MM.1S (cell line): Measurements from ENCODE around the gene EMC1.

ENCODE experiments used
- CTCF ChIP-seq: fragments of 300-600 bp; sonication (generic); IDR thresholded peaks from 2 replicates; pipeline ENCODE4 v1.5.1; 2016; ENCODE audit warnings: antibody characterized with exemption, low read length, mixed read lengths
- EZH2 ChIP-seq: fragments of 300-600 bp; sonication (generic); optimal IDR thresholded peaks from 2 replicates; pipeline ENCODE3; 2017; ENCODE audit warnings: low read depth, mild to moderate bottlenecking, antibody characterized with exemption, low read length, mixed read lengths
- EZH2phosphoT487 ChIP-seq: fragments of 300-600 bp; sonication (generic); IDR thresholded peaks from 2 replicates; pipeline ENCODE4 v1.6.1; 2018; ENCODE audit warnings: antibody characterized with exemption, low read length

- TF ChIP-seq CTCF = no peak
- no peak for TF ChIP-seq EZH2
- no peak for TF ChIP-seq EZH2phosphoT487
These were observed 51.2 kb downstream of the EMC1 start for GRCh38 chr1:19199969-19200604.
